MM.1S (cell line): ENCODE results near the gene GPR42.

Source experiments
- DNase-seq: peaks from one replicate; pipeline ENCODE4 v3.0.0-alpha.2; 2015
- H2AFZ ChIP-seq: fragments of 300-600 bp; sonication (generic); 2 replicates; pipeline ENCODE4 v1.6.0; 2016; ENCODE audit warnings: antibody characterized with exemption, low read length
- H3F3A ChIP-seq: fragments of 300-600 bp; sonication (generic); 2 replicates; pipeline ENCODE4 v1.6.1; 2016; ENCODE audit warnings: mild to moderate bottlenecking, antibody characterized with exemption, low read length, moderate library complexity, mixed read lengths; ENCODE audit not compliant: insufficient read depth
- H3K27ac ChIP-seq: fragments of 300-600 bp; sonication (generic); 2 replicates; pipeline ENCODE4 v1.5.1; 2016; ENCODE audit warnings: mild to moderate bottlenecking, low read length
- H3K27me3 ChIP-seq: fragments of 300-600 bp; sonication (generic); replicated peaks from 2 replicates; pipeline ENCODE4 v1.6.0; 2016; ENCODE audit warnings: low read length; ENCODE audit not compliant: insufficient read depth
- H3K36me3 ChIP-seq: fragments of 300-600 bp; sonication (generic); replicated peaks from 2 replicates; pipeline ENCODE4 v1.6.1; 2016; ENCODE audit warnings: mild to moderate bottlenecking, low read length, mixed read lengths; ENCODE audit not compliant: insufficient read depth
- H3K4me1 ChIP-seq: fragments of 300-600 bp; sonication (generic); 2 replicates; pipeline ENCODE4 v1.6.1; 2016; ENCODE audit warnings: low read length, mixed read lengths
- H3K4me2 ChIP-seq: fragments of 300-600 bp; sonication (generic); 2 replicates; pipeline ENCODE4 v1.6.0; 2016; ENCODE audit warnings: low read depth, low read length
- H3K4me3 ChIP-seq: fragments of 300-600 bp; sonication (generic); 2 replicates; pipeline ENCODE4 v1.5.1; 2016; ENCODE audit warnings: low read length, mixed read lengths
- H3K79me2 ChIP-seq: fragments of 300-600 bp; sonication (generic); 2 replicates; pipeline ENCODE4 v1.6.1; 2016; ENCODE audit warnings: mixed run types, low read length, mixed read lengths
- H3K9ac ChIP-seq: fragments of 300-600 bp; sonication (generic); 2 replicates; pipeline ENCODE4 v1.6.1; 2016; ENCODE audit warnings: low read length, mixed read lengths
- H3K9me2 ChIP-seq: fragments of 300-600 bp; sonication (generic); replicated peaks from 2 replicates; pipeline ENCODE4 v1.6.1; 2016; ENCODE audit warnings: mild to moderate bottlenecking, low read length, mixed read lengths; ENCODE audit not compliant: insufficient read depth
- H3K9me3 ChIP-seq: fragments of 300-600 bp; sonication (generic); replicated peaks from 2 replicates; pipeline ENCODE4 v1.6.1; 2016; ENCODE audit warnings: mild to moderate bottlenecking, low read length, mixed read lengths; ENCODE audit not compliant: insufficient read depth
- H4K20me1 ChIP-seq: fragments of 300-600 bp; sonication (generic); 2 replicates; pipeline ENCODE4 v1.6.1; 2016; ENCODE audit warnings: mild to moderate bottlenecking, low read length, moderate library complexity, mixed read lengths; ENCODE audit not compliant: insufficient read depth
- CTCF ChIP-seq: fragments of 300-600 bp; sonication (generic); IDR thresholded peaks from 2 replicates; pipeline ENCODE4 v1.5.1; 2016; ENCODE audit warnings: antibody characterized with exemption, low read length, mixed read lengths
- EZH2 ChIP-seq: fragments of 300-600 bp; sonication (generic); optimal IDR thresholded peaks from 2 replicates; pipeline ENCODE3; 2017; ENCODE audit warnings: low read depth, mild to moderate bottlenecking, antibody characterized with exemption, low read length, mixed read lengths
- EZH2phosphoT487 ChIP-seq: fragments of 300-600 bp; sonication (generic); IDR thresholded peaks from 2 replicates; pipeline ENCODE4 v1.6.1; 2018; ENCODE audit warnings: antibody characterized with exemption, low read length

GPR42 gene

GRCh38 chr19:35363711-35364425 lies 7.0 kb upstream of the GPR42 start:
- no peaks in the 10 kb centered on the region for H3K79me2 ChIP-seq
- H3K36me3 ChIP-seq = no peaks in the 10 kb centered on the region
- H3K4me2 ChIP-seq = no peak overlapping the region
- TF ChIP-seq EZH2phosphoT487 (no peak), CTCF (no peak), EZH2 (no peak)
- H4K20me1 ChIP-seq = no peaks in the 10 kb centered on the region
- H3K9me3 ChIP-seq = no peaks in the 10 kb centered on the region
- H3K27me3 ChIP-seq = peaks cover 71% of the 10 kb centered on the region
- no peak overlapping the region for H3K4me3 ChIP-seq
- H3K9ac ChIP-seq = no peak overlapping the region
- H3K27ac ChIP-seq = no peak overlapping the region
- no peak for DNase-seq
- no peak overlapping the region for H2AFZ ChIP-seq
- H3F3A ChIP-seq = no peaks in the 10 kb centered on the region
- no peaks in the 10 kb centered on the region for H3K4me1 ChIP-seq
- H3K9me2 ChIP-seq = no peaks in the 10 kb centered on the region

- Histone ChIP-seq H3K27me3 (peaks cover 80% of the 10 kb centered on the region), H3K4me2 (no peak overlapping the region), H3K27ac (no peak overlapping the region), H3K4me1 (no peaks in the 10 kb centered on the region), H3K9ac (no peak overlapping the region), H3K36me3 (no peaks in the 10 kb centered on the region), H2AFZ (no peak overlapping the region), H4K20me1 (no peaks in the 10 kb centered on the region), H3K9me2 (no peaks in the 10 kb centered on the region), H3F3A (no peaks in the 10 kb centered on the region), H3K9me3 (no peaks in the 10 kb centered on the region), H3K4me3 (no peak overlapping the region), H3K79me2 (no peaks in the 10 kb centered on the region)
- DNase-seq = no peak
- TF ChIP-seq CTCF (no peak), EZH2phosphoT487 (no peak)
Measured at GRCh38 chr19:35365303-35365702, 5.6 kb upstream of the GPR42 start.

GRCh38 chr19:35368378-35368777 lies 2.5 kb upstream of the GPR42 start:
- no peak overlapping the region for H2AFZ ChIP-seq
- no peaks in the 10 kb centered on the region for H3K79me2 ChIP-seq
- no peaks in the 10 kb centered on the region for H3K9me3 ChIP-seq
- H3K27me3 ChIP-seq = peaks cover 53% of the 10 kb centered on the region
- H3K9ac ChIP-seq = no peak overlapping the region
- no peaks in the 10 kb centered on the region for H3F3A ChIP-seq
- H3K4me1 ChIP-seq = no peaks in the 10 kb centered on the region
- H4K20me1 ChIP-seq = no peaks in the 10 kb centered on the region
- H3K4me2 ChIP-seq = no peak overlapping the region
- H3K9me2 ChIP-seq = no peaks in the 10 kb centered on the region
- H3K27ac ChIP-seq = no peak overlapping the region
- no peak for DNase-seq
- TF ChIP-seq CTCF = no peak
- no peak for TF ChIP-seq EZH2
- TF ChIP-seq EZH2phosphoT487 = no peak
- H3K36me3 ChIP-seq = no peaks in the 10 kb centered on the region
- no peak overlapping the region for H3K4me3 ChIP-seq
